ENCODE data around the gene LBHD1.
"Not testable (repeated sequence)": the region's sequence is repeated elsewhere in the genome, so short reads cannot be mapped to it uniquely, and the experiment has no call there.

Gene LBHD1

DNA sequence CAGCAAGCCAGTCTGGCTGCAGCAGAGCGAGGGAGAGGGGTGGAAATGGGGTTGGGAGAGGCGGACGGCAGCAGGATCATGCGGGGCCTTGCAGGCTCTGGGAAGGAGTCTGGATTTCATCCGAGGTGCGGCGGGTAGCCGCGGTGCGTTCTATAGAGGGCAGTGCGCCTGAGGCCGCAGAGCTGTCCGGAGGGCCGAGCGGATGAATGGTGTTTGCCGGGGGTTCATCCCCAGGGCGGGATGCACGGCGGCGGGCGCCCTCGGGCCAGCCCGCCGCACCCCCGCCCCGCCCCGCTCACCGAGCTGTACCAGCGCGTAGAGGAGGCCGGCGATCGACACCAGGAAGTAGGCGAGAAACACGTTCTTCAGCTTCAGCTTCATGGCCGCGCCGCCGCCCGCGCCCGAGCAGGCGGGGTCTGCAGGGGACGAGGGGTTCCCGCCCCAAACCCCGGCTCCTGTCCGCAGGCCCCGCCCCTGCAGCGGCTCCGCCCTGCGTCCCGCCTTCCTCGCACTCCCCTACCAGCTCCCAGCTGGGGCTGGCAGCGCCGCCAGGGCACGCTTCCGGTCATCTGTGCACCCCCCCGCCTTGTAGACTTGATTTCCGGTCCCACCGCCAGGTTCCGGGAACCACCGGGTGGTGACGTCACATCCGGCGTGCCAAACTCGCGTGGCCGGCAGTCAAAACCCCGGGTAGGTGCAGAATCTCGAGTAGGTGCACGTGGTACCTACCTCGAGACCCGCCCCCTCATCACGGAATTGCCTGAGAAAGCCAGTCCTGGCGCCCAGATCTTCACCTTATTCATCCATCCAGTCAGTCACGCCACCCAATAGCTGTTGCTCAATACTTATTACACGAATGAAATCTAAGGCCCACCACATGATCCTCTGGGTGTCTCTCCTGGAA, 50.2 kb downstream of the LBHD1 start, which contains the start of gene B3GAT3:
Gene B3GAT3, minus strand, starts transcription at position 420 of the 904 bp plus-strand sequence. Its CDS starts 39 bp downstream, at position 381.
- no peaks in the 10 kb centered on the region for H3K9me3 Mint-ChIP-seq (ENCODE audit: low read depth)
- no peaks in the 10 kb centered on the region for H3K27me3 Mint-ChIP-seq
- H3K4me1 Mint-ChIP-seq (ENCODE audit: low read depth): peaks cover 28% of the 10 kb centered on the region
- peaks cover 7% of the 10 kb centered on the region for H3K36me3 Mint-ChIP-seq
- peak within 1 kb of the TSS; percentile 99 for H3K27ac Mint-ChIP-seq
- peak within 1 kb of the TSS; percentile 100 for H3K4me3 Mint-ChIP-seq

DNA sequence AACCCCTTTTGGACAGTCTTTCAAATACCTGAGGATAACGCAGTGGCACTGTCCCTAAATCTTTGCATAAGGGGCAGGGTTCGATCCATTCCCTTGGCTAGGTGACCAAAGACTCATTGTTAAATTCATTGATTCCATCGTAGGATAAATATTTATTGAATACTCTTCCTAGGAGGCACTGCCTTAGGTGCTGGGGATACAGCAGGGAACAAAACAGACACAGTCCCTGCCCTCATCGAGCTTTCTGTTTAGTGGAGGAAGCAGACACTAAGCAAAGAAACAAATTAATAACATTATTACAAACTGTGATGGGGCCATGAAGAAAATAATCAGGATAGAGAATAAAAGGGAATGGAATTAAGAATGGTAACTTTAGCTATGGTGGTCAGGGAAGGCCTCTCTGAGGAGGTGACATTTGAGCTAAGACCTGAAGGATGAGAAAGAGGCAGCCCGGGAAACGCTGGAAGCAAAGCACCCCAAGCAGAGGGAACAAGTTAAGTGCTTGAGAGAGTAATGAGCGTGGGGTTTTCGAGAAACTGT, 51.0 kb downstream of the LBHD1 start:
- Mint-ChIP-seq H3K4me1 (ENCODE audit: low read depth) (peaks cover 30% of the 10 kb centered on the region), H3K36me3 (peaks cover 7% of the 10 kb centered on the region), H3K27me3 (no peaks in the 10 kb centered on the region), H3K4me3 (peak overlapping the region; percentile 100), H3K27ac (peak overlapping the region; percentile 99), H3K9me3 (ENCODE audit: low read depth) (no peaks in the 10 kb centered on the region)

DNA sequence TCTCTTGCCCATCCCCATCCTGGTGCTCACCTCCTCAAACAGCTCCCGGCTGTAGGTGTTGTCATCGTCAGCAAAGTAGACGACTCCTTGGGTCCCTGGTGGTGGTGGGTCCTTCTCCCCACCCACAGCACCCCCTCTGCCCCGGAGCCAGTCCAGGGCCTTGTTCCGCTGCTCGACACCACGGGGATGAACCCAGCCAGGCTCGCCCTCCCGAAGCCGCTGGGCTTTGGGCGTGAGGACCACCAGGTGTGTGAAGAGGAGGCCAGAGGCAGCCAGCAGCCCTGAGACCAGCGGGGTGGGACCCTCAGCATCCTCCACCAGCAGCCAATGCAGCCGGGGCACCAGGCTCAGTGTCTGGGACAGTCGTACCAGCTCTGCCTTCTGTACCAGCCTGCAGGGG, 55.1 kb downstream of the LBHD1 start:
- H3K36me3 Mint-ChIP-seq; H3K27ac Mint-ChIP-seq; H3K27me3 Mint-ChIP-seq; H3K9me3 Mint-ChIP-seq (ENCODE audit: low read depth); H3K4me3 Mint-ChIP-seq: not testable (repeated sequence)
- peaks cover 39% of the 10 kb centered on the region for H3K4me1 Mint-ChIP-seq (ENCODE audit: low read depth)

DNA sequence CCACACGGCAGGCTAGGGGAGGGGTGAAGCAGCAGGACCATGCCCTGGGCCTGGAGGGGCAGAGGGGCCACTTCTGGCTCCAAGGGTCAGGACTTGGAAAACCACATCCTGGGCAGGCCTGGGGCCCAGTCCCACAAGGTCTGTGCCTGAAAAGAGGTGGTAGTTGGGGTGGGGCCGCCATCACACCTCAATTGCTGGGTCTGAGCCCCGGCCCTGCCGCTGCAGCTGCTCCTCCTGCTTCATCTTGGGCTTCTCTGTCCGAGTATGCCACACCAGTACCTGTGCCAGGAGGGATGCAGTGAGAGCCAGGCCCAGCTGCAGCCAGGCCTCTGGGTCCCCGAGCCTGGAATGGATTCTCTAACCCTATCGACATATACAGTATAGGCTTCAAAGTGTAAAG, 56.5 kb downstream of the LBHD1 start:
- H3K27ac Mint-ChIP-seq: no peak overlapping the region
- no peak overlapping the region for H3K4me3 Mint-ChIP-seq
- no peaks in the 10 kb centered on the region for H3K9me3 Mint-ChIP-seq (ENCODE audit: low read depth)
- no peaks in the 10 kb centered on the region for H3K27me3 Mint-ChIP-seq
- H3K36me3 Mint-ChIP-seq: peaks cover 2% of the 10 kb centered on the region
- H3K4me1 Mint-ChIP-seq (ENCODE audit: low read depth): peaks cover 36% of the 10 kb centered on the region

DNA sequence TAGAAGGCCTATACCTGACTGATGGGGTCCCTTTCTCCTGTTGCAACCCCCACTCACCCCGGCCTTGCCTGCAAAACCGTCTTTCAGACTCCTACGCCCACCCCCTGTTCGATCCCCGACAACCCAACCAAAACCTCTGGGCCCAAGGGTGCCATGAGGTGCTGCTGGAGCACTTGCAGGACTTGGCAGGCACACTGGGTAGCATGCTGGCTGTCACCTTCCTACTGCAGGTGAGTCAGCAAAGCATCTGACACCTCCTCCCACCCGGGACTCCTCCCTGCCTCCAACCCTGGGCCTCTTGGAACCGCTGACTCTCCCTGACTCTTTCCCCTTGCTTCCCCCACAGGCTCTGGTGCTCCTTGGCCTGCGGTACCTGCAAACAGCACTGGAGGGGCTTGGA, 57.8 kb downstream of the LBHD1 start:
- peaks cover 41% of the 10 kb centered on the region for H3K4me1 Mint-ChIP-seq (ENCODE audit: low read depth)

DNA sequence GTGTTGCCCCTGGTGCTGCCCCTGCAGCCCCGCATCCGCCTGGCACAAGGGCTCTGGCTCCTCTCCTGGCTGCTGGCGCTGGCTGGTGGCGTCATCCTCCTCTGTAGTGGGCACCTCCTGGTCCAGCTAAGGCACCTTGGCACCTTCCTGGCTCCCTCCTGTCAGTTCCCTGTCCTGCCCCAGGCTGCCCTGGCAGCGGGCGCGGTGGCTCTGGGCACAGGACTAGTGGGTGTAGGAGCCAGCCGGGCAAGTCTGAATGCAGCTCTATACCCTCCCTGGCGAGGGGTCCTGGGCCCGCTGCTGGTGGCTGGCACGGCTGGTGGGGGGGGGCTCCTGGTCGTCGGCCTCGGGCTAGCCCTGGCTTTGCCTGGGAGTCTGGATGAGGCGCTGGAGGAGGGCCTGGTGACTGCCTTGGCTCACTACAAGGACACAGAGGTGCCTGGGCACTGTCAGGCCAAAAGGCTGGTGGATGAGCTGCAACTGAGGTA, 58.7 kb downstream of the LBHD1 start:
- peak overlapping the region; percentile 58 for H3K4me3 Mint-ChIP-seq
- no peaks in the 10 kb centered on the region for H3K27me3 Mint-ChIP-seq
- H3K4me1 Mint-ChIP-seq (ENCODE audit: low read depth): peaks cover 44% of the 10 kb centered on the region
- no peaks in the 10 kb centered on the region for H3K9me3 Mint-ChIP-seq (ENCODE audit: low read depth)
- no peak overlapping the region for H3K27ac Mint-ChIP-seq
- H3K36me3 Mint-ChIP-seq: peaks cover 2% of the 10 kb centered on the region

More for the DNA sequence above, 57.8 kb downstream of the LBHD1 start:
- Mint-ChIP-seq H3K36me3 (peaks cover 2% of the 10 kb centered on the region), H3K9me3 (ENCODE audit: low read depth) (no peaks in the 10 kb centered on the region), H3K27ac (peak overlapping the region; percentile 91), H3K4me3 (peak overlapping the region; percentile 74), H3K27me3 (no peaks in the 10 kb centered on the region)

Measured in activated naive CD8-positive, alpha-beta T cell (primary cell).